HepG2 (cell line): ENCODE measurements around the gene MAN2B2. TPM values are rescaled to one million over a fixed set of nuclear protein-coding genes. Genes with fewer than 3 reads are reported as not detected.

Experiments used
- ATAC-seq: fragments of 200-7000 bp; cut with Tn5 transposase; 3 replicates; pipeline ENCODE4 v1.9.1; 2020; ENCODE audit warnings: mild to moderate bottlenecking, moderate library complexity
- BruUV-seq: library from RNA; stranded (reverse); fragments of 400-500 nt; replicated peaks from 2 replicates; lab custom pipeline; 2021; lab: Mats Ljungman, UMichigan
- CTCF ChIA-PET: fragments of 300-600 bp; formaldehyde crosslinking; extraction: SDS; loops from one replicate; lab custom pipeline; 2021; ENCODE audit warnings: low total read pairs, inconsistent platforms, low intra/inter-chr PET ratio; lab: Yijun Ruan, JAX
- POLR2A ChIA-PET: fragments of 350-600 bp; sonication (Branson Sonifier 250); formaldehyde crosslinking; loops from one replicate; lab custom pipeline; 2020; ENCODE audit warnings: antibody characterized with exemption, inconsistent platforms; lab: Yijun Ruan, JAX
- DNase-seq: peaks from one replicate; pipeline ENCODE4 v3.0.0-alpha.2; 2015; ENCODE audit warnings: low spot score
- FAIRE-seq: peaks from 3 replicates; lab custom pipeline; 2011; peaks lifted over from hg19 to GRCh38; lab: Jason Lieb, UNC
- H2AFZ ChIP-seq: one replicate; pipeline ENCODE4 v1.6.1; 2011; ENCODE audit warnings: low read length, inconsistent platforms
- H3K27ac ChIP-seq: fragments of 300-600 bp; 3 replicates; pipeline ENCODE4 v1.8.0; 2011; ENCODE audit warnings: mixed run types, mild to moderate bottlenecking, mixed read lengths, low read length, inconsistent platforms; ENCODE audit not compliant: insufficient read depth; ENCODE audit errors: extremely low read length
- H3K27me3 ChIP-seq, 2 experiments: fragments of 200-600 bp in 1 of 2; 2 replicates in 1 of 2; 3 replicates in 1 of 2; pipeline versions ENCODE4 v1.6.0 to v1.8.0; 2011; ENCODE audit warnings: low read length in 2 of 2, mild to moderate bottlenecking in 2 of 2, moderate library complexity in 2 of 2, inconsistent platforms in 1 of 2; ENCODE audit not compliant: insufficient read depth in 2 of 2, control insufficient read depth in 1 of 2
- H3K36me3 ChIP-seq, 2 experiments: fragments of 200-600 bp in 1 of 2; replicated peaks in 1 of 2; 2 replicates in 1 of 2; 3 replicates in 1 of 2; pipeline versions ENCODE4 v1.5.1 to v1.8.0; 2011; ENCODE audit warnings: low read length in 2 of 2, inconsistent platforms in 1 of 2; ENCODE audit not compliant: insufficient read depth in 2 of 2, control insufficient read depth in 1 of 2
- H3K4me1 ChIP-seq: 2 replicates; pipeline ENCODE4 v1.5.1; 2012; ENCODE audit warnings: low read length, inconsistent platforms; ENCODE audit not compliant: insufficient read depth
- H3K4me2 ChIP-seq: 2 replicates; pipeline ENCODE4 v1.6.0; 2011; ENCODE audit warnings: low read depth, low read length, inconsistent platforms
- H3K4me3 ChIP-seq, 3 experiments: fragments of 200-600 bp in 1 of 3; sonication (generic), shearing (Covaris generic) in 1 of 3; replicated peaks in 1 of 3; 2 replicates each; pipeline ENCODE4 v1.5.1; 2011 to 2016; ENCODE audit warnings: low read length in 3 of 3, inconsistent platforms in 2 of 3, low read depth in 2 of 3, mild to moderate bottlenecking in 2 of 3, control low read depth in 1 of 3, mixed read lengths in 1 of 3; ENCODE audit not compliant: insufficient read depth in 1 of 3
- H3K79me2 ChIP-seq: one replicate; pipeline ENCODE4 v1.6.1; 2011; ENCODE audit warnings: low read length, inconsistent platforms; ENCODE audit not compliant: insufficient read depth
- H3K9ac ChIP-seq: 2 replicates; pipeline ENCODE4 v1.6.0; 2011; ENCODE audit warnings: mild to moderate bottlenecking, low read depth, low read length, inconsistent platforms; ENCODE audit not compliant: insufficient read depth
- H3K9me3 ChIP-seq: 2 replicates; pipeline ENCODE4 v1.5.1; 2012; ENCODE audit warnings: mild to moderate bottlenecking, low read length
- H4K20me1 ChIP-seq: 2 replicates; pipeline ENCODE4 v1.6.0; 2011; ENCODE audit warnings: inconsistent platforms, mild to moderate bottlenecking, low read length, moderate library complexity; ENCODE audit not compliant: insufficient read depth
- LCORL ChIP-seq, 2 experiments: fragments of 450-650 bp in 1 of 2; sonication (generic) in 1 of 2; formaldehyde crosslinking in 1 of 2; IDR thresholded peaks; 2 replicates each; pipeline versions ENCODE4 v1.5.0 to v1.6.1; 2017 to 2020; ENCODE audit warnings: antibody characterized with exemption in 1 of 2, missing genetic modification reagents in 1 of 2
- PAX8 ChIP-seq: sonication (generic); formaldehyde crosslinking; IDR thresholded peaks from 2 replicates; pipeline ENCODE4 v1.8.0; 2022; ENCODE audit warnings: mild to moderate bottlenecking, missing genetic modification reagents, borderline replicate concordance
- RFXANK ChIP-seq: IDR thresholded peaks from 2 replicates; pipeline ENCODE4 v1.6.1; 2016
- STAG1 ChIP-seq: sonication (generic); formaldehyde crosslinking; IDR thresholded peaks from 2 replicates; pipeline ENCODE4 v1.4.0; 2020; ENCODE audit warnings: missing genetic modification reagents
- U2AF1 ChIP-seq: fragments of 200-400 bp; formaldehyde crosslinking; optimal IDR thresholded peaks from 2 replicates; pipeline ENCODE3; 2017; ENCODE audit warnings: mild to moderate bottlenecking, low read depth, low read length
- ZNF121 ChIP-seq: sonication (generic); formaldehyde crosslinking; IDR thresholded peaks from 2 replicates; pipeline ENCODE4 v1.5.0; 2020; ENCODE audit warnings: mild to moderate bottlenecking, missing genetic modification reagents
- ZNF629 ChIP-seq: sonication (generic); formaldehyde crosslinking; conservative IDR thresholded peaks from 2 replicates; pipeline ENCODE4 v1.5.0; 2020; ENCODE audit warnings: missing genetic modification reagents
- ZNF768 ChIP-seq: sonication (generic); formaldehyde crosslinking; IDR thresholded peaks from 2 replicates; pipeline ENCODE4 v1.4.0; 2020; ENCODE audit warnings: missing genetic modification reagents
- ZNF879 ChIP-seq: sonication (generic); formaldehyde crosslinking; IDR thresholded peaks from 2 replicates; pipeline ENCODE4 v1.8.1; 2023; ENCODE audit warnings: missing genetic modification reagents
- WGBS: methylation state at CpG from one replicate; pipeline ENCODE4 v1.1.6; 2017; ENCODE audit warnings: low lambda C conversion rate; 5-methylcytosine and 5-hydroxymethylcytosine counted together
- in situ Hi-C: cut with HindIII; loops from 2 replicates; pipeline ENCODE4 v1.10.0; 2017; ENCODE audit warnings: low pct_unique_long_range_greater_than_20kb; ENCODE audit not compliant: extremely low pct_ligation_motif_present
- intact Hi-C: fragments of 100-400 bp; cut with micrococcal nuclease; formaldehyde crosslinking; loops from one replicate; pipeline ENCODE4 v1.10.0; 2022; ENCODE audit not compliant: unreplicated experiment
- polyA plus RNA-seq, 8 experiments: library from polyadenylated mRNA; depleted of rRNA in 3 of 8; stranded (reverse) in 7 of 8; unstranded in 1 of 8; fragments of >200 nt; fragmentation: Illumina TruSeq in 4 of 8; extraction: Trizol in 4 of 8; gene quantifications; 2 replicates each; pipeline versions ENCODE4 v1.2.1 to v1.2.3, GENCODE V29; 2011 to 2016; ENCODE audit warnings: low read depth in 4 of 8, missing spikeins in 1 of 8, mixed read lengths in 1 of 8; ENCODE audit not compliant: insufficient read depth in 1 of 8
- total RNA-seq, 5 experiments: library from RNA; depleted of rRNA; stranded (reverse); fragments of >200 nt; fragmentation: Illumina TruSeq; extraction: Trizol; gene quantifications; 2 replicates each; pipeline ENCODE4 v1.2.3, GENCODE V29; 2016; ENCODE audit warnings: low read depth in 1 of 5
- TF ChIP-seq, protein P1 (sequence below), 2 experiments: IDR thresholded peaks; 2 replicates each; pipeline ENCODE4 v1.6.1; 2011 to 2012; ENCODE audit warnings: low read length in 2 of 2, borderline replicate concordance in 1 of 2, low read depth in 1 of 2, mild to moderate bottlenecking in 1 of 2, moderate library complexity in 1 of 2
- TF ChIP-seq, protein P2 (sequence below): sonication (generic); formaldehyde crosslinking; IDR thresholded peaks from 2 replicates; pipeline ENCODE4 v1.8.0; 2022; ENCODE audit warnings: mild to moderate bottlenecking, missing genetic modification reagents, borderline replicate concordance
- TF ChIP-seq, protein P3 (sequence below): sonication (generic); formaldehyde crosslinking; IDR thresholded peaks from 2 replicates; pipeline ENCODE4 v1.5.0; 2020; ENCODE audit warnings: mild to moderate bottlenecking, missing genetic modification reagents, moderate library complexity
- TF ChIP-seq, protein P4 (sequence below): sonication (generic); formaldehyde crosslinking; conservative IDR thresholded peaks from 2 replicates; pipeline ENCODE4 v1.5.0; 2020; ENCODE audit warnings: missing genetic modification reagents
- TF ChIP-seq, protein P5 (sequence below): sonication (generic); formaldehyde crosslinking; IDR thresholded peaks from 2 replicates; pipeline ENCODE4 v1.5.0; 2020; ENCODE audit warnings: mild to moderate bottlenecking, missing genetic modification reagents

Gene MAN2B2
- total and polyA plus RNA-seq, 2 of the 13 experiments (the other 11 are each of a cell fraction or from before 2014, with no cell fraction given), result 4.8 to 5.4 TPM

DNA sequence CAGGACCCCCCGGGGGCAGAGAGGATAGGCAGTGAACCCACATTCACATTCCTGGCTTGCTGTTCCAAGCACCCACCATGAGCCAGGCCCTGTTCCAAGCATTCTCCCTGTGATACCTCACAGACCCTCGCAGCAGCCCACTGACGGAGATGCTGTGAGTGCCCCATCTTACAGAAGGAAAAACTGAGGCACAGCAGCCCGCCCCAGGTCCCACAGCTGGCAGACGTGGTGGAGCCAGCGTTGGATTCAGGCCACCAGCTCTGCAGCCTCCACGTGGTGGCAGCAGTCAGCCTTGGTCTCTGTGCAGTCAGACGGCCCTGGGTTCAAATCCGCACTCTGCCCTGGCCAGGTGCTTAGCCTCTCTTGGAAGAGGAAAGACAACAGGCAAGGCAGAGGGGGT, 16.8 kb downstream of the MAN2B2 start:
- Histone ChIP-seq H3K4me3 (no peak overlapping the region), H3K27me3 (no peaks in the 10 kb centered on the region), H2AFZ (no peak overlapping the region), H3K4me1 (no peaks in the 10 kb centered on the region), H3K9me3 (no peaks in the 10 kb centered on the region), H3K79me2 (no peaks in the 10 kb centered on the region), H3K9ac (no peak overlapping the region), H3K36me3 (no peaks in the 10 kb centered on the region; a peak in 2 of 5 replicates), H3K4me2 (no peak overlapping the region), H4K20me1 (no peaks in the 10 kb centered on the region), H3K27ac (no peak overlapping the region)
- no TSS peak for BruUV-seq
- no peak for FAIRE-seq
- POLR2A ChIA-PET, result no interaction called here
- 100% methylated on average over 2 of the region's 9 CpGs for WGBS
- intact Hi-C loops, result no loop called here
- no peak for ATAC-seq
- no peak for DNase-seq
- in situ Hi-C loops, result no loop called here
- CTCF ChIA-PET, result no interaction called here
- TF ChIP-seq U2AF1 (no peak), ZNF629 (peak; percentile 86), ZNF121 (CRISPR knock-in tag) (no peak), ZNF768 (CRISPR knock-in tag) (peak; percentile 40; the same call in 1 of the 2 replicates), RFXANK (CRISPR knock-in tag) (no peak), ZNF879 (CRISPR knock-in tag) (no peak), STAG1 (CRISPR knock-in tag) (peak; percentile 51), PAX8 (CRISPR knock-in tag) (no peak), LCORL (IDR thresholded peaks at IDR 0.05) (no peak), LCORL (CRISPR knock-in tag; IDR thresholded peaks at IDR 0.05) (no peak)
- TF ChIP-seq, protein P1, sequence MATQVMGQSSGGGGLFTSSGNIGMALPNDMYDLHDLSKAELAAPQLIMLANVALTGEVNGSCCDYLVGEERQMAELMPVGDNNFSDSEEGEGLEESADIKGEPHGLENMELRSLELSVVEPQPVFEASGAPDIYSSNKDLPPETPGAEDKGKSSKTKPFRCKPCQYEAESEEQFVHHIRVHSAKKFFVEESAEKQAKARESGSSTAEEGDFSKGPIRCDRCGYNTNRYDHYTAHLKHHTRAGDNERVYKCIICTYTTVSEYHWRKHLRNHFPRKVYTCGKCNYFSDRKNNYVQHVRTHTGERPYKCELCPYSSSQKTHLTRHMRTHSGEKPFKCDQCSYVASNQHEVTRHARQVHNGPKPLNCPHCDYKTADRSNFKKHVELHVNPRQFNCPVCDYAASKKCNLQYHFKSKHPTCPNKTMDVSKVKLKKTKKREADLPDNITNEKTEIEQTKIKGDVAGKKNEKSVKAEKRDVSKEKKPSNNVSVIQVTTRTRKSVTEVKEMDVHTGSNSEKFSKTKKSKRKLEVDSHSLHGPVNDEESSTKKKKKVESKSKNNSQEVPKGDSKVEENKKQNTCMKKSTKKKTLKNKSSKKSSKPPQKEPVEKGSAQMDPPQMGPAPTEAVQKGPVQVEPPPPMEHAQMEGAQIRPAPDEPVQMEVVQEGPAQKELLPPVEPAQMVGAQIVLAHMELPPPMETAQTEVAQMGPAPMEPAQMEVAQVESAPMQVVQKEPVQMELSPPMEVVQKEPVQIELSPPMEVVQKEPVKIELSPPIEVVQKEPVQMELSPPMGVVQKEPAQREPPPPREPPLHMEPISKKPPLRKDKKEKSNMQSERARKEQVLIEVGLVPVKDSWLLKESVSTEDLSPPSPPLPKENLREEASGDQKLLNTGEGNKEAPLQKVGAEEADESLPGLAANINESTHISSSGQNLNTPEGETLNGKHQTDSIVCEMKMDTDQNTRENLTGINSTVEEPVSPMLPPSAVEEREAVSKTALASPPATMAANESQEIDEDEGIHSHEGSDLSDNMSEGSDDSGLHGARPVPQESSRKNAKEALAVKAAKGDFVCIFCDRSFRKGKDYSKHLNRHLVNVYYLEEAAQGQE (IDR thresholded peaks at IDR 0.05; ENCODE audit: borderline replicate concordance in 1 of 2, low read depth in 1 of 2, low read length in 2 of 2), result no peak
- TF ChIP-seq, protein P2, sequence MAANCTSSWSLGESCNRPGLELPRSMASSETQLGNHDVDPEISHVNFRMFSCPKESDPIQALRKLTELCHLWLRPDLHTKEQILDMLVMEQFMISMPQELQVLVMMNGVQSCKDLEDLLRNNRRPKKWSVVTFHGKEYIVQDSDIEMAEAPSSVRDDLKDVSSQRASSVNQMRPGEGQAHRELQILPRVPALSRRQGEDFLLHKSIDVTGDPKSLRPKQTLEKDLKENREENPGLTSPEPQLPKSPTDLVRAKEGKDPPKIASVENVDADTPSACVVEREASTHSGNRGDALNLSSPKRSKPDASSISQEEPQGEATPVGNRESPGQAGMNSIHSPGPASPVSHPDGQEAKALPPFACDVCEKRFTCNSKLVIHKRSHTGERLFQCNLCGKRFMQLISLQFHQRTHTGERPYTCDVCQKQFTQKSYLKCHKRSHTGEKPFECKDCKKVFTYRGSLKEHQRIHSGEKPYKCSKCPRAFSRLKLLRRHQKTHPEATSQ (CRISPR knock-in tag), result no peak
- TF ChIP-seq, protein P3, sequence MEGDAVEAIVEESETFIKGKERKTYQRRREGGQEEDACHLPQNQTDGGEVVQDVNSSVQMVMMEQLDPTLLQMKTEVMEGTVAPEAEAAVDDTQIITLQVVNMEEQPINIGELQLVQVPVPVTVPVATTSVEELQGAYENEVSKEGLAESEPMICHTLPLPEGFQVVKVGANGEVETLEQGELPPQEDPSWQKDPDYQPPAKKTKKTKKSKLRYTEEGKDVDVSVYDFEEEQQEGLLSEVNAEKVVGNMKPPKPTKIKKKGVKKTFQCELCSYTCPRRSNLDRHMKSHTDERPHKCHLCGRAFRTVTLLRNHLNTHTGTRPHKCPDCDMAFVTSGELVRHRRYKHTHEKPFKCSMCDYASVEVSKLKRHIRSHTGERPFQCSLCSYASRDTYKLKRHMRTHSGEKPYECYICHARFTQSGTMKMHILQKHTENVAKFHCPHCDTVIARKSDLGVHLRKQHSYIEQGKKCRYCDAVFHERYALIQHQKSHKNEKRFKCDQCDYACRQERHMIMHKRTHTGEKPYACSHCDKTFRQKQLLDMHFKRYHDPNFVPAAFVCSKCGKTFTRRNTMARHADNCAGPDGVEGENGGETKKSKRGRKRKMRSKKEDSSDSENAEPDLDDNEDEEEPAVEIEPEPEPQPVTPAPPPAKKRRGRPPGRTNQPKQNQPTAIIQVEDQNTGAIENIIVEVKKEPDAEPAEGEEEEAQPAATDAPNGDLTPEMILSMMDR, result peak; percentile 52
- TF ChIP-seq, protein P4, sequence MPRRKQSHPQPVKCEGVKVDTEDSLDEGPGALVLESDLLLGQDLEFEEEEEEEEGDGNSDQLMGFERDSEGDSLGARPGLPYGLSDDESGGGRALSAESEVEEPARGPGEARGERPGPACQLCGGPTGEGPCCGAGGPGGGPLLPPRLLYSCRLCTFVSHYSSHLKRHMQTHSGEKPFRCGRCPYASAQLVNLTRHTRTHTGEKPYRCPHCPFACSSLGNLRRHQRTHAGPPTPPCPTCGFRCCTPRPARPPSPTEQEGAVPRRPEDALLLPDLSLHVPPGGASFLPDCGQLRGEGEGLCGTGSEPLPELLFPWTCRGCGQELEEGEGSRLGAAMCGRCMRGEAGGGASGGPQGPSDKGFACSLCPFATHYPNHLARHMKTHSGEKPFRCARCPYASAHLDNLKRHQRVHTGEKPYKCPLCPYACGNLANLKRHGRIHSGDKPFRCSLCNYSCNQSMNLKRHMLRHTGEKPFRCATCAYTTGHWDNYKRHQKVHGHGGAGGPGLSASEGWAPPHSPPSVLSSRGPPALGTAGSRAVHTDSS (CRISPR knock-in tag), result no peak
- TF ChIP-seq, protein P5, sequence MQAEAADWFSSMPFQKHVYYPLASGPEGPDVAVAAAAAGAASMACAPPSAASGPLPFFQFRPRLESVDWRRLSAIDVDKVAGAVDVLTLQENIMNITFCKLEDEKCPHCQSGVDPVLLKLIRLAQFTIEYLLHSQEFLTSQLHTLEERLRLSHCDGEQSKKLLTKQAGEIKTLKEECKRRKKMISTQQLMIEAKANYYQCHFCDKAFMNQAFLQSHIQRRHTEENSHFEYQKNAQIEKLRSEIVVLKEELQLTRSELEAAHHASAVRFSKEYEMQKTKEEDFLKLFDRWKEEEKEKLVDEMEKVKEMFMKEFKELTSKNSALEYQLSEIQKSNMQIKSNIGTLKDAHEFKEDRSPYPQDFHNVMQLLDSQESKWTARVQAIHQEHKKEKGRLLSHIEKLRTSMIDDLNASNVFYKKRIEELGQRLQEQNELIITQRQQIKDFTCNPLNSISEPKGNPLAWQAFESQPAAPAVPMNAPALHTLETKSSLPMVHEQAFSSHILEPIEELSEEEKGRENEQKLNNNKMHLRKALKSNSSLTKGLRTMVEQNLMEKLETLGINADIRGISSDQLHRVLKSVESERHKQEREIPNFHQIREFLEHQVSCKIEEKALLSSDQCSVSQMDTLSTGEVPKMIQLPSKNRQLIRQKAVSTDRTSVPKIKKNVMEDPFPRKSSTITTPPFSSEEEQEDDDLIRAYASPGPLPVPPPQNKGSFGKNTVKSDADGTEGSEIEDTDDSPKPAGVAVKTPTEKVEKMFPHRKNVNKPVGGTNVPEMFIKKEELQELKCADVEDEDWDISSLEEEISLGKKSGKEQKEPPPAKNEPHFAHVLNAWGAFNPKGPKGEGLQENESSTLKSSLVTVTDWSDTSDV (CRISPR knock-in tag), result no peak
